ENCODE results near the gene CSNK1G3.

CSNK1G3 gene

DNA sequence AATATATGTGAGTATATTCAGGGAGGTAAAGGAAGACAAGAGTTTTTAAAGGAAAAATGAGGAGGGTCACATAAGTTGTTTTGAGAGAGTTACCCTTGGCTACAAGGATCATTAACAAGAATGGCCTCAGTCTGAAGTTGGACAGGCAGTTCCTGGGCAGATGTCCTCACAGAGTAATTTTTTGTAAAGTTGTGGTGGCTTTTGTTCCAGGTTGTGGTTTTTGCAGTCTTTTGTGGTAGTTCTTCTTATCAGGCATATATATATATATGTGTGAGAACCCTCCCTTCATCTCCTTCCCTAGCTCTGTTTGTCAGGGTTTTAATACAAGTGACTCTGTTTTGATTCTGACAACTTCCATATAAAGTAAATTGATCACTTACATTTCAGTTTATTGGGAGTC is 60.0 kb downstream of the CSNK1G3 start:
- H3K4me3 ChIP-seq (ENCODE audit: low read depth, low read length): no peak overlapping the region
- TF ChIP-seq, protein P1, sequence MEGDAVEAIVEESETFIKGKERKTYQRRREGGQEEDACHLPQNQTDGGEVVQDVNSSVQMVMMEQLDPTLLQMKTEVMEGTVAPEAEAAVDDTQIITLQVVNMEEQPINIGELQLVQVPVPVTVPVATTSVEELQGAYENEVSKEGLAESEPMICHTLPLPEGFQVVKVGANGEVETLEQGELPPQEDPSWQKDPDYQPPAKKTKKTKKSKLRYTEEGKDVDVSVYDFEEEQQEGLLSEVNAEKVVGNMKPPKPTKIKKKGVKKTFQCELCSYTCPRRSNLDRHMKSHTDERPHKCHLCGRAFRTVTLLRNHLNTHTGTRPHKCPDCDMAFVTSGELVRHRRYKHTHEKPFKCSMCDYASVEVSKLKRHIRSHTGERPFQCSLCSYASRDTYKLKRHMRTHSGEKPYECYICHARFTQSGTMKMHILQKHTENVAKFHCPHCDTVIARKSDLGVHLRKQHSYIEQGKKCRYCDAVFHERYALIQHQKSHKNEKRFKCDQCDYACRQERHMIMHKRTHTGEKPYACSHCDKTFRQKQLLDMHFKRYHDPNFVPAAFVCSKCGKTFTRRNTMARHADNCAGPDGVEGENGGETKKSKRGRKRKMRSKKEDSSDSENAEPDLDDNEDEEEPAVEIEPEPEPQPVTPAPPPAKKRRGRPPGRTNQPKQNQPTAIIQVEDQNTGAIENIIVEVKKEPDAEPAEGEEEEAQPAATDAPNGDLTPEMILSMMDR (IDR thresholded peaks at IDR 0.05; ENCODE audit: low read depth, low read length): no peak
- no peak for DNase-seq (ENCODE audit: low read depth, low spot score)
- in situ Hi-C loops (cut with HindIII; ENCODE audit: low sequenced_read_pairs): no loop called here

DNA sequence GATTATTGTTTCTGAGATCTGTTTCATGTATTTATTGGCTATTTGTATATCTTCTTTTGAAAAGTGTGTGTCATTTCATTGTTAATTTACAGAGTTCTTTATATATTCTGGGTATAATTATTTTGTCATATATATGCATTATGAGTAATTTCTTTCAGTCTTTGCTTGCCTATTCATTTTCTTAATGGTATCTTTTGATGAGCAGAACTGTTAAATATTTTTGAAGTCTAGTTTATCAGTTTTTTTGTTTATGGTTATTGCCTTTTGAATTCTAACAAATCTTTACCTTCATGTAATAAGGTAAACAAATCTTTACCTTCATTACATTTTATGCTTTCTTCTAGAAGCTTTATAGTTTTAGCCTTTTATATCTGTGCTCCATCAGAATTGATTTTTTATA is 66.4 kb downstream of the CSNK1G3 start:
- TF ChIP-seq, protein P1 (IDR thresholded peaks at IDR 0.05; ENCODE audit: low read depth, low read length): no peak
- H3K4me3 ChIP-seq (ENCODE audit: low read depth, low read length): no peak overlapping the region
- in situ Hi-C loops (cut with HindIII; ENCODE audit: low sequenced_read_pairs): no loop called here
- DNase-seq (ENCODE audit: low read depth, low spot score): no peak

DNA sequence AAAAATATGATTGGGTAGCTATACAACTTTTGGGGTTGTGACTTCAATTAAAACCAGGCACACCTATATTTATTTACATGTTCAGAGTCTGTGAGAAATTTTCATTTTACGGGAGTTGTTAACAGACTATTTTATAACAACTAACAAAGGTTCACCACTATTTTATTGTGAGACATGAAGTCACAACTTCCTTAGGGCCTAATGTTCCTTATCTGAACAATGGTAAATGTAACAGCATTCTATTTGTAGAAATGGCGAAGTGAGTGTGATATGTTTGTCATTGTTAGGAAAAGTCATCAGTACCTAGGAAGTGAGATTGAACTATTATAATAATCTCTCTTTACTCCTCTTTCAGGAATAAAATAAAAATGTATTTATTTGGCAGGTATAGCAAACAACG is 67.4 kb downstream of the CSNK1G3 start:
- in situ Hi-C loops (cut with HindIII; ENCODE audit: low sequenced_read_pairs): no loop called here
- no peak for DNase-seq (ENCODE audit: low read depth, low spot score)
- TF ChIP-seq, protein P1 (IDR thresholded peaks at IDR 0.05; ENCODE audit: low read depth, low read length): no peak
- H3K4me3 ChIP-seq (ENCODE audit: low read depth, low read length): no peak overlapping the region

DNA sequence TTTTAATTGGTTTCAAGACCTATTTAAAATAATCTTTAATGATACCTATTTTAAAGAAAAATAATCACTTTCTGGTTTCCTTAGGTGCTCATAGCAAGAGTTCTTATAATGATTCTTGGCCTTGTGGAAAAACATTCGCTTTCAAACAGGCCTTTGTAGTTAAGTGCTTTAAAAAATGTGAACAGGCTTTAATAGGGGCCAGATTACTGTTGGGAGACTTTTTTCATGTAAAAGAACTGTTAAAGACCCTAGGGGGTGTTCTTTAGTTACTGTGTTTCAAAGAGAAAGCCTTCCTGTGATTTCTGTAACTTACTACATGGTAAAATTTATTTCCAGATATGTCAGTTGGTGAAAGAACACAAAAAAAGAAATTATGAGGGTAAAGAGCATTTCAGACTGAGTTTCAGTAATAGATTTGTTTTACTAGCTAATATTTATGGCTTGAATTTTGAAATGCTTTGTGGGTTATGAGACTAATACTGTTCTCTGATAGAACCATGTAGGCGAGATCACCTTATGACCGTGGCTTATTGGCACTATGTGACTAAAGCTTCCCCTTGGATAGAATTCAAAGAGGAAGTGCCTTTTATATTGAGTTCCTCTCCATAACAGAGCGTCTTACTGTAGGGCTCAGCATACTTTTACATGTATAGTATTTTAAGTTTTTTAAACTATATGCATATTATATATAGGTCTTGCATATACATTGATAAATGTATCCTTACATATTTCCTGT is 70.7 kb downstream of the CSNK1G3 start:
- DNase-seq (ENCODE audit: low read depth, low spot score): no peak
- in situ Hi-C loops (cut with HindIII; ENCODE audit: low sequenced_read_pairs): no loop called here
- TF ChIP-seq, protein P1 (IDR thresholded peaks at IDR 0.05; ENCODE audit: low read depth, low read length): no peak
- no peak overlapping the region for H3K4me3 ChIP-seq (ENCODE audit: low read depth, low read length)

DNA sequence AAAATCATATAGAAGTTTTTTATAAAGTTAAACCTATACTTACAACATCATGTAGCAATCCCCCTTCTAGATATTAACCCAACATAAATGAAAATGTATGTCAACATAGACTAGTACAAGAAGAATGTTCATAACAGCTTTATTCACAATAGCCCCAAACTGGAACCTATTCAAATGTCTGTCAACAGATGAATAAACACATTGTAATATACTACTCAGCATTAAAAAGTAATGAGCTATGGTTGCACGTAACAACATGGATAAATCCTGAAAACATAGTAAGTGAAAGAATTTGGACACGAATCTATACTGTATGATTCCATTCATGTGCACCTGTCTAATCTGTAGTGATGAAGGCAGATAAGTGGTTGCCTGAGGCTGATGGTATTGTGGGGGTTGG is 73.9 kb downstream of the CSNK1G3 start:
- DNase-seq (ENCODE audit: low read depth, low spot score): no peak
- TF ChIP-seq, protein P1 (IDR thresholded peaks at IDR 0.05; ENCODE audit: low read depth, low read length): no peak
- H3K4me3 ChIP-seq (ENCODE audit: low read depth, low read length): no peak overlapping the region
- in situ Hi-C loops (cut with HindIII; ENCODE audit: low sequenced_read_pairs): no loop called here

DNA sequence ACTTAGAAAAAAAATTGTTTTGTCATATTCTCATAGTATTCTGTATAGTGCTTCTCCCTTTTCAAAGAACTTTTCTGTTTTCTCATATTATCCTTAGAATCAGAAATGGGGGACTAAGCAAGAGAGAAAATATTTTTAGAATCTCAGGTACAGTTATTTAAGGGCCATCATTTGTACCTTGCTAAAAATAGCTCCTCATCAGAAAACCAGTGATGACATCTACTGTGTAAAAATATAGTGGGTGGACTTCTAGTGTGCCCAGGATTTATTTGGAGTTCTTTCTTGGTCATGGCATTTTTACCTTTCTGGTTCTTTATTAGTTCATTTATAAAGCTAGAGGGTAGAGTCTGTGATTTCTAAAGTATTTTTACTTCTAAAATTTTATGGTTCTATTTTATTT is 82.5 kb downstream of the CSNK1G3 start:
- DNase-seq (ENCODE audit: low read depth, low spot score): no peak
- TF ChIP-seq, protein P1 (IDR thresholded peaks at IDR 0.05; ENCODE audit: low read depth, low read length): no peak
- no peak overlapping the region for H3K4me3 ChIP-seq (ENCODE audit: low read depth, low read length)
- in situ Hi-C loops (cut with HindIII; ENCODE audit: low sequenced_read_pairs): no loop called here

Data from astrocyte of the spinal cord (primary cell).